Measurements from ENCODE around the gene SLC17A7. TPM values are rescaled to one million over a fixed set of nuclear protein-coding genes. Genes with fewer than 3 reads are reported as not detected.

The SLC17A7 gene
- total RNA-seq, 4 donors from 2014 or later: 0.38 to 1.4 (median 0.97) TPM

- no peak overlapping the region for H3K4me3 ChIP-seq (ENCODE audit: low read depth, poor library complexity, severe bottlenecking)
- 86 to 92% methylated on average over 3 of the region's 3 CpGs for WGBS, 2 donors
- TF ChIP-seq POLR2A (IDR thresholded peaks at IDR 0.05): no peak
- TF ChIP-seq CTCF (IDR thresholded peaks at IDR 0.05): no peak
- DNase-seq (ENCODE audit: low spot score in 2 of 2): no peak
- intact Hi-C loops (cut with DNase I; ENCODE audit: low total_unique reads): no loop called here
Measured at GRCh38 chr19:49414256-49414655, 27.1 kb downstream of the SLC17A7 start.

GRCh38 chr19:49413348-49413747, 28.0 kb downstream of the SLC17A7 start:
- no peak for DNase-seq (ENCODE audit: low spot score in 2 of 2)
- no peak overlapping the region for H3K4me3 ChIP-seq (ENCODE audit: low read depth, poor library complexity, severe bottlenecking)
- WGBS, 2 donors: 72 to 75% methylated on average over 6 to 9 of the region's 9 CpGs
- no peak for TF ChIP-seq POLR2A (IDR thresholded peaks at IDR 0.05)
- TF ChIP-seq CTCF (IDR thresholded peaks at IDR 0.05): no peak
- intact Hi-C loops (cut with DNase I; ENCODE audit: low total_unique reads): no loop called here

GRCh38 chr19:49411681-49412326, 29.5 kb downstream of the SLC17A7 start:
- no peak for DNase-seq (ENCODE audit: low spot score in 2 of 2)
- 71 to 74% methylated on average over 3 of the region's 3 CpGs for WGBS, 2 donors
- H3K4me3 ChIP-seq (ENCODE audit: low read depth, poor library complexity, severe bottlenecking): no peak overlapping the region
- no peak for TF ChIP-seq CTCF (IDR thresholded peaks at IDR 0.05)
- TF ChIP-seq POLR2A (IDR thresholded peaks at IDR 0.05): no peak
- intact Hi-C loops (cut with DNase I; ENCODE audit: low total_unique reads): no loop called here

- DNase-seq (ENCODE audit: low spot score in 2 of 2): no peak
- intact Hi-C loops (cut with DNase I; ENCODE audit: low total_unique reads): no loop called here
- 70 to 78% methylated on average over 5 of the region's 5 CpGs for WGBS, 2 donors
- no peak overlapping the region for H3K4me3 ChIP-seq (ENCODE audit: low read depth, poor library complexity, severe bottlenecking)
- no peak for TF ChIP-seq POLR2A (IDR thresholded peaks at IDR 0.05)
- TF ChIP-seq CTCF (IDR thresholded peaks at IDR 0.05): no peak
Measured at GRCh38 chr19:49409441-49410029, 31.8 kb downstream of the SLC17A7 start.

GRCh38 chr19:49408816-49409440, 32.4 kb downstream of the SLC17A7 start:
- no peak for TF ChIP-seq CTCF (IDR thresholded peaks at IDR 0.05)
- no peak for TF ChIP-seq POLR2A (IDR thresholded peaks at IDR 0.05)
- WGBS, 2 donors: 74 to 75% methylated on average over 8 of the region's 8 CpGs
- DNase-seq (ENCODE audit: low spot score in 2 of 2): no peak
- H3K4me3 ChIP-seq (ENCODE audit: low read depth, poor library complexity, severe bottlenecking): no peak overlapping the region
- intact Hi-C loops (cut with DNase I; ENCODE audit: low total_unique reads): no loop called here

Measured in lower leg skin (tissue), 4 donors.